H9 (cell line): Measurements from ENCODE around the gene PARG. TPM values are rescaled to one million over a fixed set of nuclear protein-coding genes. Genes with fewer than 3 reads are reported as not detected.
"Not testable (repeated sequence)": the region's sequence is repeated elsewhere in the genome, so short reads cannot be mapped to it uniquely, and the experiment has no call there.

ENCODE experiments used
- DNase-seq: peaks from one replicate; pipeline ENCODE4 v3.0.0-alpha.2; 2017
- H2AFZ ChIP-seq: one replicate; pipeline ENCODE4 v1.6.1; 2013; ENCODE audit warnings: mild to moderate bottlenecking, low read length, control low read depth, moderate library complexity
- H2AK5ac ChIP-seq: 2 replicates; pipeline ENCODE4 v1.6.1; 2013; ENCODE audit warnings: low read length, control low read depth, mixed read lengths; ENCODE audit not compliant: insufficient read length
- H2BK120ac ChIP-seq: one replicate; pipeline ENCODE4 v1.6.1; 2013; ENCODE audit warnings: low read depth, mild to moderate bottlenecking, low read length, control low read depth, inconsistent platforms; ENCODE audit not compliant: poor library complexity, severe bottlenecking
- H2BK12ac ChIP-seq: 2 replicates; pipeline ENCODE4 v1.6.1; 2013; ENCODE audit warnings: low read length, control low read depth, mixed read lengths, low read depth; ENCODE audit not compliant: insufficient read length
- H2BK15ac ChIP-seq: 2 replicates; pipeline ENCODE4 v1.6.1; 2013; ENCODE audit warnings: low read depth, low read length, control low read depth
- H2BK20ac ChIP-seq: one replicate; pipeline ENCODE4 v1.6.1; 2013; ENCODE audit warnings: low read depth, mild to moderate bottlenecking, low read length, control low read depth, inconsistent platforms; ENCODE audit not compliant: poor library complexity, severe bottlenecking
- H2BK5ac ChIP-seq: 2 replicates; pipeline ENCODE4 v1.6.1; 2013; ENCODE audit warnings: low read length, control low read depth, mixed read lengths; ENCODE audit not compliant: insufficient read length
- H3K14ac ChIP-seq: 2 replicates; pipeline ENCODE4 v1.6.1; 2013; ENCODE audit warnings: low read length, control low read depth; ENCODE audit not compliant: insufficient read depth
- H3K18ac ChIP-seq: 2 replicates; pipeline ENCODE4 v1.6.1; 2013; ENCODE audit warnings: low read depth, mild to moderate bottlenecking, mixed read lengths, low read length, control low read depth; ENCODE audit not compliant: insufficient read length
- H3K23ac ChIP-seq: 2 replicates; pipeline ENCODE4 v1.6.1; 2013; ENCODE audit warnings: low read length, control low read depth, mixed read lengths, low read depth; ENCODE audit not compliant: insufficient read length
- H3K23me2 ChIP-seq: 2 replicates; pipeline ENCODE4 v1.6.1; 2013; ENCODE audit warnings: low read depth, mild to moderate bottlenecking, mixed read lengths, low read length, control low read depth; ENCODE audit not compliant: insufficient read length, poor library complexity, severe bottlenecking
- H3K27ac ChIP-seq: 2 replicates; pipeline ENCODE4 v1.5.1; 2013; ENCODE audit warnings: low read length, control low read depth, mixed read lengths, low read depth; ENCODE audit not compliant: insufficient read length
- H3K27me3 ChIP-seq: 2 replicates; pipeline ENCODE4 v1.6.1; 2013; ENCODE audit warnings: low read length, control low read depth, inconsistent platforms; ENCODE audit not compliant: insufficient read depth
- H3K4ac ChIP-seq: 2 replicates; pipeline ENCODE4 v1.6.1; 2013; ENCODE audit warnings: low read depth, mild to moderate bottlenecking, control low read depth, inconsistent platforms, low read length, moderate library complexity
- H3K4me1 ChIP-seq: 2 replicates; pipeline ENCODE4 v1.6.1; 2013; ENCODE audit warnings: low read length, control low read depth, inconsistent platforms; ENCODE audit not compliant: insufficient read depth
- H3K4me2 ChIP-seq: 2 replicates; pipeline ENCODE4 v1.6.1; 2013; ENCODE audit warnings: low read length, control low read depth, mixed read lengths; ENCODE audit not compliant: insufficient read length, insufficient read depth
- H3K56ac ChIP-seq: 2 replicates; pipeline ENCODE4 v1.6.1; 2013; ENCODE audit warnings: low read depth, mild to moderate bottlenecking, mixed read lengths, low read length, control low read depth; ENCODE audit not compliant: insufficient read length
- H3K79me1 ChIP-seq: 2 replicates; pipeline ENCODE4 v1.6.1; 2013; ENCODE audit warnings: low read depth, mild to moderate bottlenecking, moderate library complexity, low read length, control low read depth, inconsistent platforms; ENCODE audit not compliant: insufficient read depth, poor library complexity, severe bottlenecking
- H3K79me2 ChIP-seq: 2 replicates; pipeline ENCODE4 v1.6.1; 2013; ENCODE audit warnings: low read length, control low read depth, inconsistent platforms; ENCODE audit not compliant: insufficient read depth
- H3K9ac ChIP-seq: 2 replicates; pipeline ENCODE4 v1.6.1; 2013; ENCODE audit warnings: low read length, control low read depth, mixed read lengths; ENCODE audit not compliant: insufficient read length; ENCODE audit errors: extremely low read depth
- H3K9me3 ChIP-seq: one replicate; pipeline ENCODE4 v1.6.1; 2013; ENCODE audit warnings: low read depth, low read length, inconsistent platforms; ENCODE audit not compliant: control insufficient read depth
- H3T11ph ChIP-seq: one replicate; pipeline ENCODE4 v1.6.1; 2013; ENCODE audit warnings: mild to moderate bottlenecking, low read length, control low read depth, inconsistent platforms
- H4K20me1 ChIP-seq: one replicate; pipeline ENCODE4 v1.6.1; 2013; ENCODE audit not compliant: control insufficient read depth, insufficient read length, insufficient read depth
- H4K5ac ChIP-seq: 2 replicates; pipeline ENCODE4 v1.6.1; 2013; ENCODE audit warnings: low read depth, mild to moderate bottlenecking, mixed read lengths, low read length, control low read depth; ENCODE audit not compliant: insufficient read length
- H4K8ac ChIP-seq: replicated peaks from 2 replicates; pipeline ENCODE4 v1.6.1; 2013; ENCODE audit warnings: low read length, control low read depth, mixed read lengths, low read depth; ENCODE audit not compliant: insufficient read length
- H4K91ac ChIP-seq: 2 replicates; pipeline ENCODE4 v1.6.1; 2013; ENCODE audit warnings: low read depth, mild to moderate bottlenecking, moderate library complexity, mixed read lengths, low read length, control low read depth; ENCODE audit not compliant: insufficient read length
- H3K27ac Mint-ChIP-seq, 3 experiments: 2 replicates in 2 of 3; 3 replicates in 1 of 3; pipeline ENCODE4 v1.8.0; 2020 to 2021; ENCODE audit warnings: mixed read lengths in 3 of 3, mild to moderate bottlenecking in 1 of 3, moderate library complexity in 1 of 3
- H3K27me3 Mint-ChIP-seq: 2 replicates; pipeline ENCODE4 v1.8.0; 2021; ENCODE audit warnings: low read depth, mild to moderate bottlenecking, moderate library complexity, mixed read lengths
- H3K36me3 Mint-ChIP-seq, 3 experiments: 2 replicates in 2 of 3; 3 replicates in 1 of 3; pipeline ENCODE4 v1.8.0; 2020 to 2021; ENCODE audit warnings: low read depth in 3 of 3, mixed read lengths in 3 of 3; ENCODE audit not compliant: insufficient read depth in 1 of 3
- H3K4me1 Mint-ChIP-seq, 2 experiments: 2 replicates each; pipeline ENCODE4 v1.8.0; 2020; ENCODE audit warnings: mixed read lengths in 2 of 2
- H3K4me3 Mint-ChIP-seq, 2 experiments: 2 replicates in 1 of 2; 3 replicates in 1 of 2; pipeline ENCODE4 v1.8.0; 2020 to 2021; ENCODE audit warnings: mild to moderate bottlenecking in 2 of 2, mixed read lengths in 2 of 2, moderate library complexity in 1 of 2
- H3K9me3 Mint-ChIP-seq, 2 experiments: 2 replicates in 1 of 2; 3 replicates in 1 of 2; pipeline ENCODE4 v1.8.0; 2020; ENCODE audit warnings: mild to moderate bottlenecking in 2 of 2, mixed read lengths in 2 of 2, moderate library complexity in 1 of 2
- WGBS: extraction: QIAGEN DNeasy Blood & Tissue Kit; methylation state at CpG from one replicate; pipeline ENCODE4 v1.1.7; 2013; ENCODE audit warnings: missing lambda C conversion rate, low lambda C conversion rate, mixed read lengths; ENCODE audit not compliant: insufficient read length; ENCODE audit errors: extremely low coverage; 5-methylcytosine and 5-hydroxymethylcytosine counted together
- total RNA-seq: library from RNA; stranded (reverse); gene quantifications from 2 replicates; pipeline ENCODE4 v1.2.1, GENCODE V29; 2021

PARG gene
- total RNA-seq, 1 experiment from 2014 or later = 48.3 TPM

DNA sequence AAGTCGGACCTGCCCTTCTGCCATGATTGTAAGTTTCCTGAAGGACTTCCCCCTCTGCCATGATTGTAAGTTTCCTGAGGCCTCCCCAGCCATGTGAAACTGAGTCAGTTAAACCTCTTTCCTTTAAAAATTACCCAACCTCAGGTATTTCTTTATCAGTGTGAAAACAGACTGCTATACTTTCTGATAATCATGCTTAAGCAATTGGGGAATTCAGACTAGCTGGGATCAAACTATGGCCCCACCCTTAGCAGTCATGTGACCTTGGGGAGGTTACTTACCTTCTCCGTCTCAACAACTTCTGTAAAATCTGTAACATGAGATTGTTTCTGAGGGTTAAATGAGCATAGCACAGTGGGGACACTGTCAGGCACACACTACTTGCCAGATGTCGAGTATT, 45.4 kb upstream of the PARG start:
- H4K91ac ChIP-seq, H3K27me3 Mint-ChIP-seq, H3K23ac ChIP-seq, H3K9me3 Mint-ChIP-seq, H2BK120ac ChIP-seq, H3K4me1 ChIP-seq, H2BK5ac ChIP-seq, H3K4me2 ChIP-seq, H3K4me1 Mint-ChIP-seq, H3K9ac ChIP-seq, H3K79me2 ChIP-seq, H3K27ac ChIP-seq, H3K14ac ChIP-seq, H3K23me2 ChIP-seq, H3K79me1 ChIP-seq, H4K20me1 ChIP-seq, DNase-seq, H3K27me3 ChIP-seq, H4K5ac ChIP-seq, H2BK20ac ChIP-seq, H3K56ac ChIP-seq, H2BK12ac ChIP-seq, H3K36me3 Mint-ChIP-seq, H3K9me3 ChIP-seq, H2AK5ac ChIP-seq, H3K18ac ChIP-seq, H3K4ac ChIP-seq, H3T11ph ChIP-seq, H4K8ac ChIP-seq, H3K27ac Mint-ChIP-seq, H3K4me3 Mint-ChIP-seq, H2BK15ac ChIP-seq, H2AFZ ChIP-seq: not testable (repeated sequence)
- no CpG with 5 or more reads among the region's 3 CpGs for WGBS

DNA sequence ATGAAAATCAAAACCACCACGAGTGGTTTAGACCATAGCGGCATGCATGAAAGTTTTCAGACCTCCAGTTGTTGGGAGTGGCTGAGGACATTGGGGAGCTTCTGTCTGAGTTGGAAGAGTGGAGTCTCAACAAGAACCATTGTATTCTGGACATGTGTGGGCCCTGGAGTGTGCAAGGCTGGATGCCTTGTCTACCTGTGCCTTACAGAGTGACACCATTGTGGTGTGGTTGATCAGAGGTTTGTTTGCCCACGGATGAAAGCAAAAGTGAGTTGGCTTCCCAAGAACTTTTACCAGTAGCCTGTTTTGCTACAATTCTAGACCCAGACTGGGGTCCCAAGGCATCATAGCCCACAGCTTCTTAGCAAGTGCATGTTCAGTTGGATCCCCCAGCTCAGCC, 35.9 kb upstream of the PARG start:
- H3K4me2 ChIP-seq, H3K14ac ChIP-seq, H3K9me3 ChIP-seq, H3K4ac ChIP-seq, H3T11ph ChIP-seq, H3K56ac ChIP-seq, H3K27me3 Mint-ChIP-seq, H4K8ac ChIP-seq, H2AK5ac ChIP-seq, H2AFZ ChIP-seq, H3K79me1 ChIP-seq, H2BK20ac ChIP-seq, H2BK12ac ChIP-seq, H3K27me3 ChIP-seq, H2BK120ac ChIP-seq, H3K18ac ChIP-seq, H4K5ac ChIP-seq, H3K4me1 Mint-ChIP-seq, H3K79me2 ChIP-seq, H3K4me3 Mint-ChIP-seq, H3K9ac ChIP-seq, H3K4me1 ChIP-seq, H3K23ac ChIP-seq, H3K27ac Mint-ChIP-seq, DNase-seq, H3K9me3 Mint-ChIP-seq, H4K20me1 ChIP-seq, H2BK5ac ChIP-seq, H3K27ac ChIP-seq, H4K91ac ChIP-seq, H3K23me2 ChIP-seq, H2BK15ac ChIP-seq: not testable (repeated sequence)
- WGBS = no CpG with 5 or more reads among the region's 3 CpGs
- H3K36me3 Mint-ChIP-seq = peaks cover 3 to 13% (median 9%) of the 10 kb centered on the region in 3 experiments; a peak in 5 of 7 replicates
